Kidney tubule cell (primary cell): ENCODE data around the gene CD274.

Source experiments
- DNase-seq: peaks from one replicate; pipeline ENCODE4 v3.0.0-alpha.2; 2018; ENCODE audit warnings: low spot score

Gene CD274

GRCh38 chr9:5500441-5501235 lies 50.3 kb downstream of the CD274 start:
- peak; percentile 53 for DNase-seq

GRCh38 chr9:5502553-5502952 lies 52.2 kb downstream of the CD274 start:
- DNase-seq, result no peak

- peak; percentile 99 for DNase-seq
These were observed 59.2 kb downstream of the CD274 start for GRCh38 chr9:5509573-5509972.

GRCh38 chr9:5510360-5510931 lies 60.1 kb downstream of the CD274 start, which contains the start of gene PDCD1LG2:
PDCD1LG2 (plus strand) TSS chr9:5510531; CDS start chr9:5522547, 12,016 bp downstream.
- peak; percentile 51 for DNase-seq

- no peak for DNase-seq
These were observed 60.6 kb downstream of the CD274 start for GRCh38 chr9:5510989-5511388.

GRCh38 chr9:5511476-5511875 lies 61.1 kb downstream of the CD274 start:
- DNase-seq, result no peak

GRCh38 chr9:5511935-5512580 lies 61.7 kb downstream of the CD274 start:
- no peak for DNase-seq

- no peak for DNase-seq
These were observed 62.5 kb downstream of the CD274 start for GRCh38 chr9:5512658-5513452.

- no peak for DNase-seq
These were observed 63.7 kb downstream of the CD274 start for GRCh38 chr9:5513966-5514616.

GRCh38 chr9:5514617-5515260 lies 64.4 kb downstream of the CD274 start:
- DNase-seq, result no peak

GRCh38 chr9:5515261-5515650 lies 64.9 kb downstream of the CD274 start:
- no peak for DNase-seq

GRCh38 chr9:5516453-5517220 lies 66.3 kb downstream of the CD274 start:
- no peak for DNase-seq

- DNase-seq, result no peak
These were observed 68.0 kb downstream of the CD274 start for GRCh38 chr9:5518171-5518936.

- DNase-seq, result no peak
These were observed 68.6 kb downstream of the CD274 start for GRCh38 chr9:5518937-5519319.
